GM18870 (cell line): ENCODE data around the gene TMLHE.
"Not testable (repeated sequence)": the region's sequence is repeated elsewhere in the genome, so short reads cannot be mapped to it uniquely, and the experiment has no call there.

Experiments used
- ATAC-seq: cut with Tn5 transposase; IDR thresholded peaks from one replicate; pipeline ENCODE4 v1.9.1; 2021; ENCODE audit warnings: moderate library complexity; ENCODE audit not compliant: unreplicated experiment

The TMLHE gene

DNA sequence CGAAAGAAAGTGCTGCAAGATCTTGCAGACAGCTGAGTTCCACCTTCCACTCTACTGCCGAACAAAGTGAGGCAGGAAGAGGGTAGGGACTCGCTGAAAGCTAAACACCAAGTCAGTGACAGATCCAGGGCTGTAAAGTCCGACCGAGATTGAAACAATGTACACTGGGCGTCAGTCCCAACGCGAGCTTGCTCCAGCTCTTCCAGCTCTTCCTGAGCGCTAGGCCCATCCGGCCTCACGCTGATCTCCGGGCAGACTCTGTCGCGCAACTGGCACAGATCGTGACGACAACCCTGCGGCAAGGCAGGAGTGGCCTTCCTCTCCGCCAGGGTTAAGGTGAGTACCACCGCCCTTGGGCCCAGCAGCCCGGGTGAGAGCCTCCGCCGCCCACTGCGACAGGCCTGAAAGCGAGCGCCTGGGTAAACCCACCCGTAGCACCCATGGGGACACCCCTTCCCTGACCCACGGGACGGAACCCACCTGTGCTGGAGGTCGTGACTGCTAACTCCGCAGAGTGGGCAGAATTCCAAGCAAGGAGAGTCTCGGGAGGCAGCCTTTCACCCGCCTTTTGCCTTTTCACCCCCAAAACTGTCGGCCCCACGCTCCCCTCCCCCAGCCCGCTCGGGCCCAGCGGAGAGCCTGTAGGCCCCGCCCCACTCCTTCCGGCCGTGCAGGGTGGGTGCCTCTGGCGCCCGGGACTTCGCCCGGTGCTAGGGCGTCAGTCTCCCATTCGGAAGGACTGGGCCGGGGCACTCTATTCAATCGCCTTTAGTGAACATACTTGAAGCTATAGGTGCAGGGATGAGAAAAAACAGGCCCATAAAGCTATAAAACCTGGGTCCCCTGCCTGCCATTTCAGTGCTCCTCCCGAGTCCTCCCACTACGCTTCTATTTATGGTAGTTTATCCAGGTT lies at the start of gene TMLHE, which contains the start of gene SPRY3:
TMLHE (minus strand) TSS at position 641 of the 913 bp plus-strand sequence. CDS start 67,676 bp downstream, outside the sequence.
SPRY3 (plus strand) TSS at position 275 of the 913 bp plus-strand sequence.
- peak; percentile 53 for ATAC-seq

GRCh38 chrX:155662282-155662681 lies 49.5 kb upstream of the TMLHE start:
- no peak for ATAC-seq

DNA sequence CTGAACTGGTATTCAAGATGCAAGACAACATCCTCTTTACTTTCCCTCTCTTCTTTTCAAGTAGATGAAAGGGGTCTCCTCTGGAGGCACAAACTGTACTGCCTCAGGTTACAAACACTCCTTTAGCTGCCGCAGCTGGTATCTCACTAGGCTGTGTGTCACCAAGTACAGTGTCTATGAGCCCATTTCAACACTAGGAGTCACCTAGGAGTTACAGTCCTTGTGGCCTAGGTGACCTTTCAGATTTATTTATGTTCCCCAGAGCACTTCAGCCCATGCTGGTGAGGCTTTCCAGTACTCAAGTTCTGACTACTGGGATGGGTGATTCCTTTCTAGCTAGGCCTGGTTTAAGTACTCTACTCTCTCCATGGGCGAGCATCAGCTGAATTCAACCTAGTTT lies 32.4 kb upstream of the TMLHE start:
- ATAC-seq = no peak

DNA sequence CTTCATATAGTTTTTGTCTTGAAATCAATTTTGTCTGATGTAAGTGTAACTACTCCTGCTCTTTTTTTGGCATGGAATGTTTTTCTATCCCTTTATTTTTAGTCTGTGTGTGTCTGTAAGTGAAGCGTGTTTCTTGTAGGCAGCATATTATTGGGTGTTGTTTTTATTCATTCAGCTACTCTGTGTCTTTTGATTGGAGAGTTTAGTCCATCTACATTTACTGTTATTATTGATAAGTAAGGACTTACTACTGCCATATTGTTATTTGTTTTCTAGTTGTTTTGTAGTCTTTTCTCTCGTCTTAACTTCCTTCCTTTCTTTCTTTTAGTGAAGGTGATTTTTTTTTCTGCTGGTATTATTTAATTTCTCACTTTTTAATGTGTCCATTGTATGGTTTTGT lies 30.5 kb upstream of the TMLHE start:
- no peak for ATAC-seq

GRCh38 chrX:155641371-155641770 lies 28.6 kb upstream of the TMLHE start:
- not testable (repeated sequence) for ATAC-seq

- no peak for ATAC-seq
These were observed 25.0 kb upstream of the TMLHE start for GRCh38 chrX:155637714-155638113.

DNA sequence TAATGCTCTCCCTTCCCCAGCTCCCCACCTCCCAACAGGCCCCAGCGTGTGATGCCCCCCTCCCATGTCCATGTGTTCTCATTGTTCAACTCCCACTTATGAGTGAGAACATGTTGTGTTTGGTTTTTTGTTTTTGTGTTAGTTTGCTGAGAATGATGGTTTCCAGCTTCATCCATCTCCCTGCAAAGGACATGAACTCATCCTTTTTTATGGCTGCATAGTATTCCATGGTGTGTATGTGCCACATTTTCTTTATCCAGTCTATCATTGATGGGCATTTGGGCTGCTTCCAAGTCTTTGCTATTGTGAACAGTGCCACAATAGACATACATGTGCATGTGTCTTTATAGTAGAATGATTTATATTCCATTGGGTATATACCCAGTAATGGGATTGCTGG lies 22.3 kb upstream of the TMLHE start:
- ATAC-seq = not testable (repeated sequence)

DNA sequence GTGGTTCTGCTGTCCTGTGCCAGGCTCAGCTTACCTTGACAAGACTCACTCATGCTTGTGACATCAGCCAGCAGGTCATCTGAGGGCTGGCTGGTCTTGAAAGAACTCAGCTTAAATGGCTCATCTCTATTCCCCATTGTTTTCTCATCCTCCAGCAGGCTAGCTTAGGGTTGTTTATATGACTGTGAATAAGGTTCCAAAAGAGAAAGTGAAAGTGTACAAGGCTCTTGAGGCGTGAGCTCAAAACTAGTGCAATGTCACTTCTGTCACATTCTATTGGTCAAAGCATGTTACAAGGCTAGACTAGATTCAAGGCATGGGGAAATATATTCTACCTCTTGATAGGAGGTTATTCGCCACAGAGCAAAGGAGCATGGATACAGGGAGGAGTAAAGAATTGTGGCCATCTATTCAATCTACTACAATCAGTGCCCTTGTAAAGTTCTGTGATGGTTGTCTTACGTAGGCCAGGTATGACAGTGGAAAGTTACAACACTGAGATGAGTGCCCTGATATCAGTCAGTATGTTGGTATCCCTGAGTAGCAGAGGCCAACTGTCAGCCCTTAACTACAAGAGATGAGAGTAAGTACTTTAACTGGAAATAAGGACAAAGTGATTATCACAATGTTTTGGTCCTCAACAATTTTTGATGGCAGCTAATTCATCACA lies 19.8 kb upstream of the TMLHE start:
- peak; percentile 91 for ATAC-seq

- ATAC-seq = not testable (repeated sequence)
These were observed 7.4 kb upstream of the TMLHE start for GRCh38 chrX:155620110-155620509.

- ATAC-seq = no peak
These were observed 3.2 kb upstream of the TMLHE start for GRCh38 chrX:155615938-155616337.

DNA sequence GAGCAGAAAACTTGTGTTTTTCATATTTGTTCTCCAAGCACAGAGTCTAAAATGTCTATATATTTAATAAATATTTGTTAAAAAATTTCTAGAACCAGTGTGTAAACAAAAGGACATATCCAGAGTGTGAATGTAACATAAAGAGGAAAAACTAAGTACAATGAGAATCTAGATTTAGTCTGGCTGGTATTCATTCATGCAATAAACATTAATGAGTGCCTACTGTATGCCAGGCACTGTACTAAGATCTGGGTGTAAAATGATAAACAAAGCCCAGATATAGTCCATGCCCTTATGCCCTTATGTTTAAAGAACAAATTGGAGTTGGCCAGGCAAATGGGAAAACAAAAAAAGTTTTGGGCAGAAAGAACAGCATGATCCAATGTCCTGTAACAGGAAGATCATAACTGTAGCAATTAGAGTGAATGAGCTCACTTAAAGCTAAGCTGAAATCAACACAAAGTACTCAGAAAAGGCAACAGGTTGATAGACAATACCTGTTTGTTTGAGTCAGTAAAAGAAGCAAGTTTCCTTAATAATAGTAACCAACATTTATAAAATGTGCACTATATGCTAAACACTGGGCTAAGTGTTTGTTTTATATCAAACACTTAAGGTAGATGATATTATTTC lies 1.3 kb upstream of the TMLHE start:
- ATAC-seq = no peak

GRCh38 chrX:155611302-155611701 lies 1.4 kb downstream of the TMLHE start:
- no peak for ATAC-seq

GRCh38 chrX:155592981-155593380 lies 19.8 kb downstream of the TMLHE start:
- no peak for ATAC-seq

- ATAC-seq = no peak
These were observed 20.4 kb downstream of the TMLHE start for GRCh38 chrX:155592331-155592730.

GRCh38 chrX:155577682-155578081 lies 35.1 kb downstream of the TMLHE start:
- no peak for ATAC-seq

GRCh38 chrX:155563099-155563498 lies 49.7 kb downstream of the TMLHE start:
- no peak for ATAC-seq

DNA sequence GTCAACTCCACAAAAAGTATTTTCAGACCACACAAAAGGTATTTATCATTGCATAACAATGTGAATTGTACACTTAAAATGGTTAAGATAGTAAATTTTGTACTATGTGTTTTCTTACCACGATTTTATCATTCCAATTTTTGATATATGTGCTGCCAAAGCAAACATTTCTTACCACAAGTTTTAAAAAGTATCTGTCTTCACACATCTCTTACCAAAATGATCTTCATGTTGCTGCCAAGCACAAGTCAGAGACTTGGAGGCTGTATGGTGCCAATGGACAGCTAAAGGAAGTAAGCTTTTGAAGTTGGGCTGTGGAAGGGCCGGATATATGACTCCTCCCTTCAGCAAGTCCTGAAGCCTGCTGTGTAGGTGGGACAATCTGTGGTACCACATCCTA lies 67.9 kb downstream of the TMLHE start:
- ATAC-seq = no peak

DNA sequence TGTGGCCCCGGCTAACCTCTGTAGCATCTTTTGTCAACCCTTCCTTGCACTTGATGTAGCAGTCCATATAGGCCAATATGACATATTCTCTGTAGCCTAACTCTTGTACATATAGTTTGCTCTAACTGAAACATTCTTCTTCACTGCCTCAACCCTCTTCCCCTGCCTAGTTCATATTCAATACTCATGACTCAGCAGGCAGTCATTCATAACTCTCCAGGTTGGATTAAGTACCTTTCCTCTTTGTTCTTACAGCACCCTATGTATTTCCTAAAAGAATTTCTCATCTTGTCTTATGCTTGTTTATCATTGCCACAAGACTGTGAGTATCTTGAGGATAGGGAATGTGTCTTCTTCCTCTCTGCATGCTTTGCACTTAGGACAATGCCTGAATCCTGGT lies 76.9 kb downstream of the TMLHE start:
- no peak for ATAC-seq

DNA sequence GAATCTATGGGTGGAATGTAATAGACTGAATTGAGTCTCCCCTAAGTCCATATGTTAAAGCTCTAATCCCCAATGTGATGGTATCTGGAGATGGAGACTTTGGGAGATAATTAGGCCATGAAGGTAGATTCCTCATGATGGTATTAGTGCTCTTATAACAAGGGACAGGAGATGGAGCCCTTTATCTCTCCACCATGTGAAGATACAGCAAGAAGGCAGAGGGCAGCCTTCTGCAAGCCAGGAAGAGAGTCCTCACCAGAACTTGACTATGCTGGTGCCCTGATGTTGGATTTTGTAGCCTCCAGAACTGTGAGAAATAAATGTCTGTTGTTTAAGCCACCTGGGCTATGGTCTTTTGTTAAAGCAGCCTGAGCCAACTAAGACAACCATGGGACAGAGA lies 78.0 kb downstream of the TMLHE start:
- no peak for ATAC-seq

DNA sequence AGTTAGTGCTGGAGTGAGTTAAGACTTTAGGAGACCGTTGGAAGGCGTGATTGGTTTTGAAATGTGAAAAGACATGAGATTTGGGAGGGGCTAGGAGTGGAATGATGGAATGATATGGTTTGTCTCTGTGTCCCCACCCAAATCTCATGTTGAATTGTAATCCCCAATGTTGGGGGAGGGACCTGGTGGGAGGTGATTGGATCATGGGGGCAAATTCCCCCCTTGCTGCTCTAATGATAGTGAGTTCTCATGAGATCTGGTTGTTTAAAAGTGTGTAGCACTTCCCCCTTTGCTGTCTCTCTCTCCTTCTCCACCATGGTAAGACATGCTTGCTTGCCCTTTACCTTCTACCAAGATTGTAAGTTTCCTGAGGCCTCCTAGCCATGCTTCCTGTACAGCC lies 85.7 kb downstream of the TMLHE start:
- not testable (repeated sequence) for ATAC-seq

DNA sequence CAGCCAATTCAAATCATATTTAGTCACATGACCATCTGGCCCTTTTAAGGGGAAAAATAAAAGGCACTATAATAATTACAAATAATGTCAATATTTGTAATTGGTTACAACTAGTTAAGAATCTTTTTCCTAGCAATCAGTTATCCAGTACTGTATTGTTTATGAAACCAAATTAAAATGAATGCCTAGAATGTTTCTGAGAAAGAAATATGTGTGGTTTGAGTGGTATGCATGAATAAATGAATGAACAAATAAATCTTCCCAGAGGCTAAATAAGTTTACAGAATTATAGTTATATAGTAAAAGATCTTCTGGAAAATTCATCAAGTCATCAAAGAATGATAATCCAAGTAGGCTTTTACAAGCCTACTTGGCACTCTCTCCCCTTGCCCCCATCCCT lies 98.5 kb downstream of the TMLHE start:
- ATAC-seq = no peak

DNA sequence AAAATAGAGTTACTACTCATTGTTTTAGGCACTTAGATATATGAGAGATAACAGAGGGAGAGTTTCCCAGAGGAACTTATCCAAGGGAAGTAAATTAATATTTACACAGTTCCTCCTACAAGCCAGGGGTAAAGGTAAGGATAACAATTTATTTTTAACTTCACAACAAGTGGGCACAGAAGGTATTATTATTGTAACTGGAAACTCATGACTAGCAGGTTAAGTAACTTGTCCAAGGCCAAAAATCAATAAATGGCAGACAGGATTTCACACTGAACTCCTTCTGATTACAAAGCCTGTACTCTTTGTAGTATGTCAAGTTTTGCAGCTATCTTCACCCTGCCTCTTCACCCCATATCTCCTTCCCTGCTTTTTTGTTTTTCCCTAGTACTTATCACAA lies 107.5 kb downstream of the TMLHE start:
- ATAC-seq = no peak
